ENCODE results near the gene KCNMB3.

- TF ChIP-seq CTCF (IDR thresholded peaks at IDR 0.05; ENCODE audit: insufficient read depth, low read length) (no peak), POLR2AphosphoS5 (IDR thresholded peaks at IDR 0.05; ENCODE audit: low read depth) (no peak), GABPA (IDR thresholded peaks at IDR 0.05; ENCODE audit: low read depth) (no peak), REST (IDR thresholded peaks at IDR 0.05; ENCODE audit: insufficient replicate concordance, low read depth) (no peak)
These were observed 12.2 kb upstream of the KCNMB3 start for GRCh38 chr3:179263134-179263533.

All from HL-60 (cell line).